Activated CD8-positive, alpha-beta memory T cell treated with anti-CD3 and anti-CD28 coated beads, Interleukin-2, amount 50 U/mL, for 1 hour (primary cell): ENCODE data around the gene CDT1.

Experiments
- DNase-seq: peaks from one replicate; pipeline ENCODE4 v3.0.0-alpha.2; 2020; ENCODE audit errors: extremely low read depth

CDT1 gene

GRCh38 chr16:88804552-88805339 lies 1.2 kb downstream of the CDT1 start:
- DNase-seq, result no peak

DNA sequence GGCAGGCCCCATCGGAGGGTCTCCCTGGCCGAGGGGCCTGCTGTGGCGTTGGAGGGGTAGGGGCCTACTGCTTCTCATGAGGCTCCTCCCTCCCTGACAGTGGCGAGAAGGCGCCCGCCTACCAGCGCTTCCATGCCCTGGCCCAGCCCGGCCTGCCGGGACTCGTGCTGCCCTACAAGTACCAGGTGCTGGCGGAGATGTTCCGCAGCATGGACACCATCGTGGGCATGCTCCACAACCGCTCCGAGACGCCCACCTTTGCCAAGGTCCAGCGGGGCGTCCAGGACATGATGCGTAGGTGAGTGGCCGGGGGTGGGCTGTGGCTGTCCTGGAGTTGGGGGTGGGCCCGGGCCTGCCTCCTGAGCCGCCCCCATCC lies 1.7 kb downstream of the CDT1 start:
- DNase-seq, result no peak

- no peak for DNase-seq
Measured at GRCh38 chr16:88805887-88806393, 2.4 kb downstream of the CDT1 start.

DNA sequence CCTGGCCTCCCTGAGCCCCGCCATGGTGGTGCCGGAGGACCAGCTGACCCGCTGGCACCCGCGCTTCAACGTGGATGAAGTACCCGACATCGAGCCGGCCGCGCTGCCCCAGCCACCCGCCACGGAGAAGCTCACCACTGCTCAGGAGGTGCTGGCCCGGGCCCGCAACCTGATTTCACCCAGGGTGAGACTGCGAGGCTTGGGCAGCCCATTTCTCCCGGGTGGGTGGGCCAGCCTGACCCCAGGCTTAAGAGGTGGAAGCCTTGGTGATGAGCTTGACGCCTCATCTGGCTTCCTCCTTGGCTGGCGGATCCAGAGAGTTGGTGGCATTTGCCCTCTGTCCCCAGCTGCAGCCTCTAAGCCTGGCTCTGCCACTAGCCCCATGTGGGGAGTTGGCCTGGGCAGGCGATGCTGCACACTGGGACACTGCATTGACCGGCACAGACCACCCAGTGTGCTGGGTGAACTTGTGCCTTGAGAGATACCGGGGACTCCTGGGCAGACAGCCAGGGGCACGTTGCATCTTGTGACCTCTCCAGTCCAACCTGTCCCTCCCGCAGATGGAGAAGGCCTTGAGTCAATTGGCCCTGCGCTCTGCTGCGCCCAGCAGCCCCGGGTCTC lies 3.0 kb downstream of the CDT1 start:
- no peak for DNase-seq

DNA sequence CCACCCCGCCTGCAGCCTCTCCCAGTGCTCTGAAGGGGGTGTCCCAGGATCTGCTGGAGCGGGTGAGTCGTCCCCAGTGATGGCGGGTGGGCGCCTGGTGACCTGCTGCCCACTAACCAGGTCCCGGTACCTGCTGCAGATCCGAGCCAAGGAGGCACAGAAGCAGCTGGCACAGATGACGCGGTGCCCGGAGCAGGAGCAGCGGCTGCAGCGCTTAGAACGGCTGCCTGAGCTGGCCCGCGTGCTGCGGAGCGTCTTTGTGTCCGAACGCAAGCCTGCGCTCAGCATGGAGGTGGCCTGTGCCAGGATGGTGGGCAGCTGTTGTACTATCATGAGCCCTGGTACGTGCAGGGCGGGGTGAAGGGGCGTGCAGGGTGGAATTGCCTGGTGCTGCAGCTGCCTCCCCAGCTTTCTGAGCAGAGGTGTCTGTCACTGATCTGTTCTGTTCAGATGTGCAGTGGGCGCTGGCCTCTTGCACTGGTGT lies 3.6 kb downstream of the CDT1 start:
- no peak for DNase-seq

- no peak for DNase-seq
Measured at GRCh38 chr16:88807626-88808453, 4.3 kb downstream of the CDT1 start.

GRCh38 chr16:88809068-88809675 lies 5.6 kb downstream of the CDT1 start:
- no peak for DNase-seq

- no peak for DNase-seq
Measured at GRCh38 chr16:88809676-88810165, 6.1 kb downstream of the CDT1 start.

GRCh38 chr16:88810166-88810911 lies 6.8 kb downstream of the CDT1 start:
- DNase-seq, result no peak

GRCh38 chr16:88810912-88811768 lies 7.6 kb downstream of the CDT1 start:
- no peak for DNase-seq

DNA sequence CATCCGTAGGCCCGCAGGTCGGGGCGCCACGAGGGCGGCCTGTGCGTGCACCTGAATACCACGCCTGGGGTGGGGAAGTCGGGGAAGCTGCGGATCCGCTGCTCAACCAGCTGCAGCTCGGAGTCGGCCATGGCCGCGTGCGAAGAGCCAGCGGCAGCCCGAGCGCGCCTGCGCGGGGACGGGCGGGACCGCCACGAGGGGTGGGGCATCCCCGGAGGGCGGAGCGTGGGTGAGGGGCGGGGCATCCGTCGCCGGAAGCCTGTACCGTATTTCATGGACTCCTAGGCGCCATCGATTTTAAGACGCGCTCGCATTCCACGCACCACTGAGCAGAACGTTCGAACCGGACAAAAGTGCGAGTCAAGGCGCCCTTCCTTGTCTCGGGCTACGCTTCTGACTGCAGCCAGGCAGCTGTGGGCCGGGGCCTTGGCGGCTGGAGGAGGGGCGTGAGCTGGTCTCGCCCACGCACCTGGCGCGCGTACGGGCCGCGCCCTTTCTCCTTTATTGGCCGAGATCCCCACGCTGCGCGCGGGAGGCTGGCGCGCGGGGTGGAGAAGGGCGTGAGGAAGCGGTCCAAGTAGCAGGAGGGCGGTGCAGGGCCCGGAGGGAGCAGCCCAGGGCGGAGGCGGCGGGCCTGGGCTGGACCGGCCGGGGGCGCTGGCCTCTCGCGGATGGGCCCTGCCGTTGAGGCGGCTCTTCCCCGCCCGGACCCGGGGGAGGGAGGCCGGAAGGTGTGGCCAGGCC lies 8.4 kb downstream of the CDT1 start, which contains the start of gene APRT:
Gene APRT (minus strand): TSS at position 160 of the 744 bp plus-strand sequence. CDS start 29 bp downstream, at position 131.
- peak; percentile 79 for DNase-seq

DNA sequence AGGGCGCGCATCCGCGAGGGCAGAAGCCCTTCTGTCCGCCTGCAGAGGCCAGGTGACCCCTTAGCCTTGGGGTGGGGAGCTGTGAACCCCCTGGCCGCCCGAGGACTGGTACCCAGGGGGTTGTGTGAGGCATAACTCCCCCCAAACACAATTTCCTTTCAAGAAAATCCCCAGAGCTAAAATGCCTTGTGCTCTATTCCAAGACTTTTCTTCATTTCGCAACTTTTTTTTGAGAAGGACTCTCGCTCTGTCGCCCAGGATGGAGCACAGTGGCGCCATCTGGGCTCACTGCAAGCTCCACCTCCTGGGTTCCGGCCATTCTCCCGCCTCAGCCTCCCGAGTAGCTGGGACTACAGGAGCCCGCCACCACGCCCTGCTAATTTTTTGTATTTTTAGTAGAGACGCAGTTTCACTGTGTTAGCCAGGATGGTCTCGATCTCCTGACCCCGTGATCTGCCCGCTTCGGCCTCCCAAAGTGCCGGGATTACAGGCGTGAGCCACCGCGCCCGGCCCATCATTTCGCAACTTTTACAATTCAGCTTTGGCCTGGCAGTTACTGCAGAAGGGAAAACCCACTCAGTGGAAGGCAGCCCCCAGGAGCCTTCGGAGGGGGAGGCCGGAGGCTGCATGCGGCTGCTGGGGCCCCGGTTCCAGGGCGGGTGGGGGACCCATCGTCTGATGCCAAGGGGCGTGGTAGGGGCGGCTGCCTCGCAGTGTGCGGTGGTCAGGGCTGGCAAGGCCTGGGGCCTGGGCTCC lies 9.1 kb downstream of the CDT1 start:
- no peak for DNase-seq

- DNase-seq, result no peak
Measured at GRCh38 chr16:88813269-88814143, 9.9 kb downstream of the CDT1 start.

- no peak for DNase-seq
Measured at GRCh38 chr16:88814144-88814502, 10.5 kb downstream of the CDT1 start.

DNA sequence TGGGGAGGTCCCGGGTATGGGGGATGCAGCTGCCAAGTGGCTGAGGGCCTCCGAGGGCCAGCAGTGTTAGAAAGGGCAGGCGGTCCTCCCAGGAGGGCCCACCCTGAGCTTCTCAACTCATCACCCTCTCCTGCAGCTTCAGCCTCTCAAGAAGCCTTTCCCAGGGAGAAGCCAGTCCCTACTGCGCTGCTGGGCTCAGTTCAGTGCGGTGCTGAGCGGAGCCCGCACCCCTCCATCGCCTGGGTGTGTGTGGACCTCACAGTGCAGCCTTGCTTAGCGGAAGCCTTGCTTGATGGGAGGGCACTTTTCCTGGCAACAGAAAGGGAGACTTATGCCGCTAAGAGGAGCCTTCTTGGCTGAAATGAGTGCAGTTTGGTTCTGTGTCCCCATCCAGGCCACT lies 11.6 kb downstream of the CDT1 start:
- no peak for DNase-seq

DNA sequence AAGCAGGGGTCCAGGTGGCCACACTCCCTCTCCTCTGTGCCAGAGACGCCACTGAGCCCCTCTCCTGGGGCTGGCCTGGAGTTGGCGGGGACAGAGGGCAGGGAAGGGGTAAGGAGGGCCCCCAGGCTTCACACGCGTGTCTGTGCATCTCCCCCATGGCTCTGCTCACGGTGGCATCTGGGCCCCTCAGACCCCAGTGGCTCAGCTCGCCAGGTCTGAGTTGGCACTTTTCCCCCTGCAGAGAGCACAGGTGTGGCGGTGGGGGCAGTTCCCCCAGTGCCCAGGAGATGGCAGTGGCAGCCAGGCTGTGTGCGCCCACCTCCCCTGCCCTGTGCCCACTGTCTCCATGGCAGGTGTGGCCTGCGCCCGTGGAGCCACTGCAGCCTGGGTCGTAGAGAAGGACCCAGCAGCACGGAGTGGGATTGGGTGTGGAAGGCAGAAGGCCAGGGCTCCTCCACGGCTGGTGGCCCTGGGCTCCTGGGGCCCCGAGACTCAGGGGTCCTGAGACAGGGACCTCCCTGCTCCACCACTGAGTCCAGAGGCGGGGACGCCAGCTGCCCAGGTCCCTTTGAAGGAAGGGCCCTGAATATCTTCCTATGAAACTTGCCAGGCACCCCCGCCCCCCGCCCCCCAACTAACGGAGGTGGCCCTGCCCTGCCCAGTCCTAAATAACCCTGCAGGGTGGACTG lies 12.5 kb downstream of the CDT1 start:
- no peak for DNase-seq
